Endothelial cell of umbilical vein (primary cell): ENCODE measurements around the gene KIFC1.

ENCODE experiments used
- GATA2 ChIP-seq: IDR thresholded peaks from 2 replicates; pipeline ENCODE4 v1.7.0; 2011; ENCODE audit warnings: low read depth, mild to moderate bottlenecking, moderate library complexity, mixed read lengths, low read length; ENCODE audit not compliant: insufficient read length, insufficient read depth
- TF ChIP-seq, protein P1 (sequence below), 2 donors: IDR thresholded peaks; 1 replicate in 1 of 2; 2 replicates in 1 of 2; pipeline ENCODE4 v1.5.1; 2011; ENCODE audit warnings: low read length in 2 of 2, mild to moderate bottlenecking in 2 of 2, moderate library complexity in 2 of 2, control low read depth in 1 of 2, inconsistent platforms in 1 of 2, low read depth in 1 of 2; ENCODE audit not compliant: insufficient read depth in 1 of 2; ENCODE audit errors: extremely low read depth in 1 of 2

DNA sequence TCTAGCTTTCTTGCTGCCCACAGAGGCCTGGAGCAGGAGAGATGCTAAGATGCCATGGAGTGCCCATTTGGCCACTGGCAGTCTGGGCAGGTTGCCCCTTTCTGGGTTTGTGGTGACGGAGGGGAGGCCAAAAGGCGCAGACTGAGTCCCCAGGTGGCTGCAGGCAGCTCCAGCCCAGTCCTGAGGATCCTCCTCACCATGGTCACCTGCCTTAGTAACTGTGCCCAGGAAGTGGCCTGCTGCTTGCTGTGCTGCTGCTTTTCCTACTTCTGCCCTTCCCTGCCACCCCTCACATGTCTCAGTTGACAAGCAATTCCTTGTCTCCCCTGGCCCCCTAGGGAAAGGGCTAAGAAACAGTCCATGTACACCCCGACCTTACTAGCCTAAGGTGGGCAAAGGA lies 35.3 kb upstream of the KIFC1 start:
- TF ChIP-seq, protein P1, sequence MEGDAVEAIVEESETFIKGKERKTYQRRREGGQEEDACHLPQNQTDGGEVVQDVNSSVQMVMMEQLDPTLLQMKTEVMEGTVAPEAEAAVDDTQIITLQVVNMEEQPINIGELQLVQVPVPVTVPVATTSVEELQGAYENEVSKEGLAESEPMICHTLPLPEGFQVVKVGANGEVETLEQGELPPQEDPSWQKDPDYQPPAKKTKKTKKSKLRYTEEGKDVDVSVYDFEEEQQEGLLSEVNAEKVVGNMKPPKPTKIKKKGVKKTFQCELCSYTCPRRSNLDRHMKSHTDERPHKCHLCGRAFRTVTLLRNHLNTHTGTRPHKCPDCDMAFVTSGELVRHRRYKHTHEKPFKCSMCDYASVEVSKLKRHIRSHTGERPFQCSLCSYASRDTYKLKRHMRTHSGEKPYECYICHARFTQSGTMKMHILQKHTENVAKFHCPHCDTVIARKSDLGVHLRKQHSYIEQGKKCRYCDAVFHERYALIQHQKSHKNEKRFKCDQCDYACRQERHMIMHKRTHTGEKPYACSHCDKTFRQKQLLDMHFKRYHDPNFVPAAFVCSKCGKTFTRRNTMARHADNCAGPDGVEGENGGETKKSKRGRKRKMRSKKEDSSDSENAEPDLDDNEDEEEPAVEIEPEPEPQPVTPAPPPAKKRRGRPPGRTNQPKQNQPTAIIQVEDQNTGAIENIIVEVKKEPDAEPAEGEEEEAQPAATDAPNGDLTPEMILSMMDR (IDR thresholded peaks at IDR 0.05; ENCODE audit: extremely low read depth in 1 of 2, insufficient read depth in 1 of 2, low read depth in 1 of 2, low read length in 2 of 2), result no peak
- TF ChIP-seq GATA2, result no peak
